ENCODE results near the gene RERGL. TPM values are rescaled to one million over a fixed set of nuclear protein-coding genes. Genes with fewer than 3 reads are reported as not detected.

The RERGL gene, protein sequence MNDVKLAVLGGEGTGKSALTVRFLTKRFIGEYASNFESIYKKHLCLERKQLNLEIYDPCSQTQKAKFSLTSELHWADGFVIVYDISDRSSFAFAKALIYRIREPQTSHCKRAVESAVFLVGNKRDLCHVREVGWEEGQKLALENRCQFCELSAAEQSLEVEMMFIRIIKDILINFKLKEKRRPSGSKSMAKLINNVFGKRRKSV
- total RNA-seq: 1 to 10 TPM in 1 of 6 donors, under 1 TPM in 2, not detected in 3; 0.29 to 2.1 (median 0.91) TPM

DNA sequence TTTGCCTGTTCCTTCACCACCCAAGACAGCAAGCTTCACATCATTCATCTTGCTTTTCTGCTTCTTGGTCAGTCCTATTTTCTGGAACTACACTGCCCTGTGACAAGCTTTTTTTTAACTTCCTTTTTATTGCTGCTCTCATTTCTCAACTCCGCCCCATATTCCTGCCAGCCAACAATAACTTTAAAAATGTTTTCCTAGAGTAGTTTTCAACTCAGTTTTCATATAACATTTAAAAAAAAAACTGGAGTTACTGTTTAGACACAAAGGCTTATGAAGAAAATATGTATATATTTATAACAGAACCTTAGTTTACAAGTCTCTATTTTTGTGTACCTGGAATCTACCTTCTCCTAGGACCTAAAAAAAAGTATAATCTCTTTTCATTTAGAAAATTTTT is at the start of gene RERGL:
TSS of gene RERGL (minus strand) at position 101 of the 400 bp plus-strand sequence. CDS start at position 48, 53 bp downstream.
- Histone ChIP-seq H3K4me1 (no peaks in the 10 kb centered on the region), H3K36me3 (no peaks in the 10 kb centered on the region), H3K4me3 (no peak within 1 kb of the TSS), H3K27me3 (no peaks in the 10 kb centered on the region), H3K9me3 (no peaks in the 10 kb centered on the region), H3K27ac (no peak within 1 kb of the TSS)
- WGBS, 2 donors: 81 to 91% methylated on average over 1 of the region's 1 CpG
- ATAC-seq (ENCODE audit: low FRiP score in 2 of 2) (no peak), DNase-seq (no peak)
- TF ChIP-seq, protein P1, sequence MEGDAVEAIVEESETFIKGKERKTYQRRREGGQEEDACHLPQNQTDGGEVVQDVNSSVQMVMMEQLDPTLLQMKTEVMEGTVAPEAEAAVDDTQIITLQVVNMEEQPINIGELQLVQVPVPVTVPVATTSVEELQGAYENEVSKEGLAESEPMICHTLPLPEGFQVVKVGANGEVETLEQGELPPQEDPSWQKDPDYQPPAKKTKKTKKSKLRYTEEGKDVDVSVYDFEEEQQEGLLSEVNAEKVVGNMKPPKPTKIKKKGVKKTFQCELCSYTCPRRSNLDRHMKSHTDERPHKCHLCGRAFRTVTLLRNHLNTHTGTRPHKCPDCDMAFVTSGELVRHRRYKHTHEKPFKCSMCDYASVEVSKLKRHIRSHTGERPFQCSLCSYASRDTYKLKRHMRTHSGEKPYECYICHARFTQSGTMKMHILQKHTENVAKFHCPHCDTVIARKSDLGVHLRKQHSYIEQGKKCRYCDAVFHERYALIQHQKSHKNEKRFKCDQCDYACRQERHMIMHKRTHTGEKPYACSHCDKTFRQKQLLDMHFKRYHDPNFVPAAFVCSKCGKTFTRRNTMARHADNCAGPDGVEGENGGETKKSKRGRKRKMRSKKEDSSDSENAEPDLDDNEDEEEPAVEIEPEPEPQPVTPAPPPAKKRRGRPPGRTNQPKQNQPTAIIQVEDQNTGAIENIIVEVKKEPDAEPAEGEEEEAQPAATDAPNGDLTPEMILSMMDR (IDR thresholded peaks at IDR 0.05): no peak
- TF ChIP-seq EP300 (IDR thresholded peaks at IDR 0.05): no peak
- no peak for TF ChIP-seq POLR2AphosphoS5 (IDR thresholded peaks at IDR 0.05)
- no peak for TF ChIP-seq POLR2A (IDR thresholded peaks at IDR 0.05)

DNA sequence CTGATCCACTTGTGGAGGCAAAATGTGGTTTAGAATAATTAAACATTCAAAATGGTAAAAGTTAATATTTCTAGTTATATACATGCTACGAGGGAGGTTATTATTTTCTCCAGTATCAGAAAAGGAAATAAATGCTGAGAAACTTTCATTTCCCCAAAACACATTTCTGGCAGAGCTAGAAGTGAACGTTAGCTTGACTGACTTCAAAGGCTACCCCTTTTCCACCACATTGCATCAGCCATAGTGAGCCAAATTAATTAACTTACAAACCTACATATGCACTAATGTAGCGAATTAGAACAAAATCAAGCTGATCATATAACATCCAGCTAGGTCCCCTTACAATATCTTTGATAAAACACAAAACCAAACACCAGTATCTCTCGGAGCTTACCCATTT is 49.3 kb upstream of the RERGL start:
- DNase-seq: no peak
- ATAC-seq (ENCODE audit: low FRiP score in 2 of 2): no peak
- H3K4me3 ChIP-seq: no peak overlapping the region
- TF ChIP-seq EP300 (IDR thresholded peaks at IDR 0.05) (no peak), POLR2AphosphoS5 (IDR thresholded peaks at IDR 0.05) (no peak), POLR2A (IDR thresholded peaks at IDR 0.05) (no peak)
- TF ChIP-seq, protein P1 (IDR thresholded peaks at IDR 0.05): no peak
- H3K36me3 ChIP-seq: no peaks in the 10 kb centered on the region
- H3K27me3 ChIP-seq: no peaks in the 10 kb centered on the region
- peaks cover 0 to 6% (median 0%) of the 10 kb centered on the region in 4 donors for H3K4me1 ChIP-seq
- H3K9me3 ChIP-seq: no peaks in the 10 kb centered on the region
- 60 to 65% methylated on average over 4 of the region's 4 CpGs for WGBS, 2 donors
- no peak overlapping the region for H3K27ac ChIP-seq

- Histone ChIP-seq H3K4me3 (no peak overlapping the region), H3K9me3 (no peaks in the 10 kb centered on the region), H3K36me3 (no peaks in the 10 kb centered on the region), H3K4me1 (no peaks in the 10 kb centered on the region), H3K27ac (no peak overlapping the region), H3K27me3 (no peaks in the 10 kb centered on the region)
- TF ChIP-seq EP300 (IDR thresholded peaks at IDR 0.05): no peak
- TF ChIP-seq, protein P1 (IDR thresholded peaks at IDR 0.05): no peak
- no peak for TF ChIP-seq POLR2AphosphoS5 (IDR thresholded peaks at IDR 0.05)
- TF ChIP-seq POLR2A (IDR thresholded peaks at IDR 0.05): no peak
- no peak for DNase-seq
- peak in 1 of 2 donors; percentile 64 for ATAC-seq (ENCODE audit: low FRiP score in 2 of 2)
- WGBS, 2 donors: 82% methylated on average over 8 of the region's 8 CpGs
These were observed 45.5 kb upstream of the RERGL start for GRCh38 chr12:18135509-18135908.

DNA sequence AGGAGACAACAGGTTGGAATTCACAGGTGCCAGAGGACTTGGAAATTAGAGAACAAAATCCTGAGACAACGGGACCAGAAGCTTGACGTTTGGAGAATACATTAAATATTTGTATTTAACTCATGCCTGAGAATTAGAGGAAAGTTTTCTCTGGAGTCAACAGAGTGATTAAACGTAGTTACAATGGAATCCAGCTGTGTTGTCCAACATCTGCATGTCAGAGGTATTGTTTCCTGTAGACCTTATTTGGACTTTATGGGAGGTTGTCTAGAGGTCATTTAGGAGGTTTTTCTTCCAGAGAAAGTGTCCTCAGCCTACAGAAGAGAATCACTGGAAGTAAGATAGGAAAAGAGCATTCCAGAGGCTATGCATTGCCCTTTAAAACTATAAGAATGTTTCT is 45.1 kb upstream of the RERGL start:
- DNase-seq (no peak), ATAC-seq (ENCODE audit: low FRiP score in 2 of 2) (no peak)
- Histone ChIP-seq H3K4me1 (no peaks in the 10 kb centered on the region), H3K9me3 (no peaks in the 10 kb centered on the region), H3K36me3 (no peaks in the 10 kb centered on the region), H3K27ac (no peak overlapping the region), H3K4me3 (no peak overlapping the region), H3K27me3 (no peaks in the 10 kb centered on the region)
- 56 to 57% methylated on average over 3 of the region's 3 CpGs for WGBS, 2 donors
- TF ChIP-seq, protein P1 (IDR thresholded peaks at IDR 0.05): no peak
- no peak for TF ChIP-seq POLR2AphosphoS5 (IDR thresholded peaks at IDR 0.05)
- no peak for TF ChIP-seq POLR2A (IDR thresholded peaks at IDR 0.05)
- no peak for TF ChIP-seq EP300 (IDR thresholded peaks at IDR 0.05)

GRCh38 chr12:18130851-18131250 is 40.9 kb upstream of the RERGL start:
- Histone ChIP-seq H3K27me3 (no peaks in the 10 kb centered on the region), H3K36me3 (no peaks in the 10 kb centered on the region), H3K4me1 (no peaks in the 10 kb centered on the region), H3K4me3 (no peak overlapping the region), H3K9me3 (peaks cover 0 to 22% (median 10%) of the 10 kb centered on the region in 4 donors), H3K27ac (no peak overlapping the region)
- no peak for ATAC-seq (ENCODE audit: low FRiP score in 2 of 2)
- WGBS, 2 donors: 82 to 89% methylated on average over 5 of the region's 5 CpGs
- DNase-seq: no peak
- TF ChIP-seq, protein P1 (IDR thresholded peaks at IDR 0.05): no peak
- TF ChIP-seq POLR2AphosphoS5 (IDR thresholded peaks at IDR 0.05) (no peak), POLR2A (IDR thresholded peaks at IDR 0.05) (no peak), EP300 (IDR thresholded peaks at IDR 0.05) (no peak)
